OCI-LY7 (cell line): ENCODE measurements around the gene MYLK4. TPM values are rescaled to one million over a fixed set of nuclear protein-coding genes. Genes with fewer than 3 reads are reported as not detected.

Experiments used
- BruUV-seq: library from RNA; stranded (reverse); fragments of 400-500 nt; replicated peaks from 2 replicates; lab custom pipeline; 2021; lab: Mats Ljungman, UMichigan
- CTCF ChIA-PET: fragments of 300-600 bp; sonication (Branson Sonifier 250); formaldehyde crosslinking; loops from one replicate; lab custom pipeline; 2022; ENCODE audit warnings: antibody characterized with exemption; ENCODE audit not compliant: unreplicated experiment; lab: Charles Lee
- POLR2A ChIA-PET: fragments of 300-600 bp; sonication (Branson Sonifier 250); formaldehyde crosslinking; loops from one replicate; lab custom pipeline; 2022; ENCODE audit warnings: antibody characterized with exemption; lab: Charles Lee
- DNase-seq: peaks from one replicate; pipeline ENCODE4 v3.0.0-alpha.2; 2015; ENCODE audit warnings: low spot score
- H2AFZ ChIP-seq: fragments of 200-600 bp; sonication (generic), shearing (Covaris generic); 2 replicates; pipeline ENCODE4 v1.6.1; 2014; ENCODE audit warnings: mild to moderate bottlenecking, antibody characterized with exemption, low read length, moderate library complexity
- H3K27ac ChIP-seq: fragments of 200-600 bp; sonication (generic); 2 replicates; pipeline ENCODE4 v1.5.1; 2014; ENCODE audit warnings: mixed run types, low read depth, mild to moderate bottlenecking, moderate library complexity, low read length, inconsistent platforms; ENCODE audit not compliant: poor library complexity, severe bottlenecking
- H3K36me3 ChIP-seq: fragments of 200-600 bp; sonication (generic); 2 replicates; pipeline ENCODE4 v1.6.1; 2014; ENCODE audit warnings: mild to moderate bottlenecking, antibody characterized with exemption, low read length, moderate library complexity, mixed read lengths; ENCODE audit not compliant: insufficient read depth
- H3K4me1 ChIP-seq: fragments of 200-600 bp; sonication (generic); 2 replicates; pipeline ENCODE4 v1.5.1; 2014; ENCODE audit warnings: mild to moderate bottlenecking, low read length; ENCODE audit not compliant: insufficient read depth, poor library complexity, severe bottlenecking
- H3K4me2 ChIP-seq: fragments of 200-600 bp; sonication (generic); 2 replicates; pipeline ENCODE4 v1.6.1; 2014; ENCODE audit warnings: mild to moderate bottlenecking, low read length
- H3K4me3 ChIP-seq: fragments of 200-600 bp; sonication (generic); 2 replicates; pipeline ENCODE4 v1.5.1; 2014; ENCODE audit warnings: mild to moderate bottlenecking, low read depth, low read length; ENCODE audit not compliant: poor library complexity, severe bottlenecking
- H3K79me2 ChIP-seq: fragments of 200-600 bp; sonication (generic); 2 replicates; pipeline ENCODE4 v1.6.1; 2016; ENCODE audit warnings: low read depth, mild to moderate bottlenecking, low read length, moderate library complexity, mixed read lengths; ENCODE audit not compliant: insufficient read depth
- H3K9me2 ChIP-seq: fragments of 200-600 bp; sonication (generic); 2 replicates; pipeline ENCODE4 v1.6.1; 2016; ENCODE audit warnings: mild to moderate bottlenecking, low read length, mixed read lengths; ENCODE audit not compliant: insufficient read depth
- H3K9me3 ChIP-seq: fragments of 200-600 bp; sonication (generic); 2 replicates; pipeline ENCODE4 v1.6.1; 2014; ENCODE audit warnings: mild to moderate bottlenecking, mixed run types, low read length, mixed read lengths
- H4K20me1 ChIP-seq: fragments of 200-600 bp; sonication (generic); 2 replicates; pipeline ENCODE4 v1.6.1; 2014; ENCODE audit warnings: mild to moderate bottlenecking, antibody characterized with exemption, low read length, moderate library complexity, mixed read lengths; ENCODE audit not compliant: insufficient read depth
- EZH2phosphoT487 ChIP-seq: fragments of 200-600 bp; sonication (generic); IDR thresholded peaks from 2 replicates; pipeline ENCODE4 v1.6.1; 2018; ENCODE audit warnings: low read depth, borderline replicate concordance, mild to moderate bottlenecking, mixed run types, antibody characterized with exemption, low read length, moderate library complexity, mixed read lengths
- intact Hi-C: fragments of 100-400 bp; cut with micrococcal nuclease; formaldehyde crosslinking; loops from one replicate; pipeline ENCODE4 v1.10.0; 2022; ENCODE audit not compliant: unreplicated experiment
- total RNA-seq, 2 experiments: library from RNA; depleted of rRNA in 1 of 2; stranded (reverse); fragments of >200 nt in 1 of 2; shearing (Covaris generic) in 1 of 2; gene quantifications; 2 replicates each; pipeline ENCODE4 v1.2.3, GENCODE V29; 2014 to 2022
- TF ChIP-seq, protein P1 (sequence below): fragments of 200-600 bp; sonication (generic); conservative IDR thresholded peaks from 2 replicates; pipeline ENCODE4 v1.5.1; 2014; ENCODE audit warnings: mild to moderate bottlenecking, antibody characterized with exemption, low read length, moderate library complexity, mixed read lengths

Gene MYLK4
- total RNA-seq, 2 experiments from 2014 or later = 0.16 to 0.36 TPM

DNA sequence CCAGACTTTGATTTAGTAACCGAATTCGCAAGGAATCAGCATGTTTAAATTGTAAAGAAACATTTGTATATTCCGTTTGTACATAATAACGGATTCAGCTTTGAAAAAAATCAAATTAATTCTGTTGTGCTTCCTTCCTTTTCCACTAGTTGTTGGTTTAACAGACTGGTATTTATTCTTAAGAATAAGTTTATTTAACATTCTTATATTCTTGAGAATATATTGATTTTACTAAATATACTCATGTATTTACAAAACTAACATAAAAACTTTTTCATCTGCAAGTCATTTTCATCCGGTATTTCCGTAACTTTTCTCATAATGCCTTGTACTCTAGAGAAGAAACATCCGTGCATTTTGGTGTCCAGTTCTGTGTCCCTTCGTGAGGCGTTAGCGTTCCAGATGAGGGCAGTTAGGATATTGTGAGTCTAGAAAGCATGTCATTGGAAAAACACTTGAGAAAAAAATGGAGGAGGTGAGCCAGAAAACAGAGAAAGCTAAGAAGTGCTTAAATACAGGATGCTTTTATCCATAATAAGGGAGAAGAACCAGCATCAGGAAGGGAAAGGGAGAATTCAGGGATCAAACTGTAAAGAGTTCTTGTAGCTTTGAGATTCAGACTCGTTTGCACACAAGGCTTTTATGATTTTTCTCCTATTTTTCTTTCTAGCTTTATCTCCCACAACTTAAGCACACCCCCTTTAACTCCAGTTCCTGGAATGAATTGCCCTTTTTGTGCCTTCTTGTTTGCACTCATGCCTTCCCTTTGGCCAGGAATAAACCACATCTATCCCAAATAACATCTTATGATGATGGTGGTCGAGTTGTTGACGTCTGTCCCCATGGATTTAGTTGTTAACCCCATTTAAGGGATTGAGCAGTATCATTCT lies 16.3 kb upstream of the MYLK4 start:
- TF ChIP-seq EZH2phosphoT487 = no peak
- TF ChIP-seq, protein P1, sequence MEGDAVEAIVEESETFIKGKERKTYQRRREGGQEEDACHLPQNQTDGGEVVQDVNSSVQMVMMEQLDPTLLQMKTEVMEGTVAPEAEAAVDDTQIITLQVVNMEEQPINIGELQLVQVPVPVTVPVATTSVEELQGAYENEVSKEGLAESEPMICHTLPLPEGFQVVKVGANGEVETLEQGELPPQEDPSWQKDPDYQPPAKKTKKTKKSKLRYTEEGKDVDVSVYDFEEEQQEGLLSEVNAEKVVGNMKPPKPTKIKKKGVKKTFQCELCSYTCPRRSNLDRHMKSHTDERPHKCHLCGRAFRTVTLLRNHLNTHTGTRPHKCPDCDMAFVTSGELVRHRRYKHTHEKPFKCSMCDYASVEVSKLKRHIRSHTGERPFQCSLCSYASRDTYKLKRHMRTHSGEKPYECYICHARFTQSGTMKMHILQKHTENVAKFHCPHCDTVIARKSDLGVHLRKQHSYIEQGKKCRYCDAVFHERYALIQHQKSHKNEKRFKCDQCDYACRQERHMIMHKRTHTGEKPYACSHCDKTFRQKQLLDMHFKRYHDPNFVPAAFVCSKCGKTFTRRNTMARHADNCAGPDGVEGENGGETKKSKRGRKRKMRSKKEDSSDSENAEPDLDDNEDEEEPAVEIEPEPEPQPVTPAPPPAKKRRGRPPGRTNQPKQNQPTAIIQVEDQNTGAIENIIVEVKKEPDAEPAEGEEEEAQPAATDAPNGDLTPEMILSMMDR = 0 out of 2 replicates have a peak, but pooled peaks have one; percentile 38
- intact Hi-C loops = loop anchor here (5.0 to 10.0 kb wide), 4 partner anchors 145 to 1370 kb away; partner anchors contain the start of gene ECI2
- Histone ChIP-seq H3K4me1 (peaks cover 26% of the 10 kb centered on the region), H3K4me2 (peak overlapping the region; percentile 92), H3K36me3 (peaks cover 42% of the 10 kb centered on the region), H2AFZ (no peak overlapping the region), H3K9me2 (no peaks in the 10 kb centered on the region), H3K4me3 (peak overlapping the region; percentile 91), H3K27ac (peak overlapping the region; percentile 73), H4K20me1 (peaks cover 36% of the 10 kb centered on the region), H3K9me3 (no peaks in the 10 kb centered on the region), H3K79me2 (peaks cover 63% of the 10 kb centered on the region)
- TSS peak; percentile 42 for BruUV-seq
- CTCF ChIA-PET = no interaction called here
- POLR2A ChIA-PET = interaction anchor here (0.5 to 1.3 kb wide), 6 partner anchors 17 to 437 kb away, joined by 3 to 6 read pairs (median 4); no protein-coding TSS in a partner anchor
- no peak for DNase-seq

DNA sequence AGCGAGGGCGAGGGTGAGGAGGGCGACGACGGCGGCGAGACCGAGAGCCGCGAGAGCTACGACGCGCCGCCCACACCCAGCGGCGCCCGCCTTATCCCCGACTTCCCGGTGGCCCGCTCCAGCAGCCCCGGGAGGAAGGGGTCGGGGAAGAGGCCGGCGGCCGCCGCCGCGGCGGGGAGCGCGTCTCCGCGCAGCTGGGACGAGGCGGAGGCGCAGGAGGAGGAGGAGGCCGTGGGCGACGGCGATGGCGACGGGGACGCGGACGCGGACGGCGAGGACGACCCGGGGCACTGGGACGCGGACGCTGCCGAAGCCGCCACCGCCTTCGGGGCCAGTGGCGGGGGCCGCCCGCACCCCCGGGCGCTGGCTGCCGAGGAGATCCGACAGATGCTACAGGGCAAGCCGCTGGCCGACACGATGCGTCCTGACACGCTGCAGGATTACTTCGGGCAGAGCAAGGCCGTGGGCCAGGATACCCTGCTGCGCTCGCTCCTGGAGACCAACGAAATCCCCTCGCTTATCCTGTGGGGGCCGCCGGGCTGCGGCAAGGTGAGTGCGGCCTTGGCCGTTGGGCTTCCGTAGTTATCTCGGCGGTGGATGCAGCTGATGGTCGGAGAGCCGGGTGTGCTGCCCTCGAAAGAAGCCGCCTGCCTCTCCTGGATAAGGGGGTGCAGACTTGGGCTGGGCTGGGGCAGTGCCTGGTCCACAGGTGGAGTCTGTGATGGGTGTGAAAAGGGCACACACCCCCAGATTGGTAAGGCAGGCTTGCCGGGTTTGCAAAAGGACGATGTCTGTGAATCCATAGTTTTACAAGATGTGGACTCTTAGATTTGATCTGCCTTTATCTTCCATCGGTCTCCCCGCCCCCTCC lies 15.4 kb upstream of the MYLK4 start:
- CTCF ChIA-PET = no interaction called here
- intact Hi-C loops = loop anchor here (2.0 to 10.0 kb wide), 6 partner anchors 77 to 1371 kb away; partner anchors contain the start of genes ECI2 and RIPK1
- peaks cover 30% of the 10 kb centered on the region for H4K20me1 ChIP-seq
- no peaks in the 10 kb centered on the region for H3K9me3 ChIP-seq
- no peaks in the 10 kb centered on the region for H3K9me2 ChIP-seq
- POLR2A ChIA-PET = interaction anchor here (0.6 to 1.3 kb wide), 4 partner anchors 17 to 186 kb away, joined by 3 to 6 read pairs (median 4); no protein-coding TSS in a partner anchor
- peaks cover 33% of the 10 kb centered on the region for H3K36me3 ChIP-seq
- H3K79me2 ChIP-seq = peaks cover 54% of the 10 kb centered on the region
- DNase-seq = peak; percentile 66
- H2AFZ ChIP-seq = peak overlapping the region; percentile 62
- peak overlapping the region; percentile 73 for H3K27ac ChIP-seq
- no TSS peak for BruUV-seq
- no peak for TF ChIP-seq EZH2phosphoT487
- TF ChIP-seq, protein P1 = no peak
- H3K4me1 ChIP-seq = peaks cover 26% of the 10 kb centered on the region
- peak overlapping the region; percentile 92 for H3K4me2 ChIP-seq
- peak overlapping the region; percentile 91 for H3K4me3 ChIP-seq
